CMK (cell line): Measurements from ENCODE around the gene LCN1.
A peak's percentile ranks its signal among the peaks of the same experiment; 100 is the strongest.
"Not testable (repeated sequence)": the region's sequence is repeated elsewhere in the genome, so short reads cannot be mapped to it uniquely, and the experiment has no call there.

Experiments
- DNase-seq: peaks from one replicate; pipeline ENCODE4 v3.0.0-alpha.2; 2010; ENCODE audit warnings: low read depth

Gene LCN1

GRCh38 chr9:135522931-135523330 is 1.7 kb downstream of the LCN1 start:
- no peak for DNase-seq

- no peak for DNase-seq
Observed at GRCh38 chr9:135523521-135524129, 2.4 kb downstream of the LCN1 start.

- no peak for DNase-seq
Observed at GRCh38 chr9:135524130-135524861, 3.1 kb downstream of the LCN1 start.

DNA sequence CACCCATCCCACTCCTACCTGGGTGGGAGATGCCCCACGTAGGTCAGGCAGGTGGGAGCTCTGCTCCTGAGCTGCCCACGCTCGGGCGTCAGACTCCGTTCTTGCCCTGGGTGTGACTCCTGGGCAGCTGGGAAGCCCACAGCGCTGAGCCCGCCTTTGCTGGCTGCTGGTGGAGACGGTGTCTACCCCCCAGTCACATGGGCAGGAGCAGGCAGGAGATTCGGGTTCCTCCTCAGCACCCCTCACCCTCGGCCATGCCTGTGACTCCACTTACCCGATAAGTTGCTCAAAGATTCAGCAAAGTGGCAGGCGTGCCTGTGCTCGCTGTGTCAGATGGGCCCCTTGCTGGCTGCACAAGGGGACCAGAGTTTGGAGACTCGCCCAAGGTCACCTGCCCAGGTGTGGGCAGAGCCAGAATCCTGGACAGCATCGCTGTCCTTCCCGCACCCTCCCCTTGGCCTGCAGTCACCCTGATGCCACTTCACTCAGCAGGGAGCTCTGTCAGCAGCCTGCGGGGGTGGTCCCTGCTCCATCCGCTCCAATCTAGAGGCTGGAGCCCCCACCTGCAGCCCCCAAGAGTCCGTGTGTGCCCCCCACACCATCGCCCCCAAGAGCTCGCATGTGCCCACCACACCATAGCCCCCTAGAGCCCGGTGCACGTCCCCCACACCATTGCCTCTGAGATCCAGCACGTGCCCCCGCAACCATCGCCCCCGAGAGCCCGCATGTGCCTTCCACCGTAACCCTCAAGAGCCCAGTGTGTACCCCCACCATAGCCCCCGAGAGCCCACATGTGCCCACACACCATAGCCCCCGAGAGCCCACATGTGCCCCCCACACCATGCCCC is 4.2 kb downstream of the LCN1 start:
- no peak for DNase-seq

DNA sequence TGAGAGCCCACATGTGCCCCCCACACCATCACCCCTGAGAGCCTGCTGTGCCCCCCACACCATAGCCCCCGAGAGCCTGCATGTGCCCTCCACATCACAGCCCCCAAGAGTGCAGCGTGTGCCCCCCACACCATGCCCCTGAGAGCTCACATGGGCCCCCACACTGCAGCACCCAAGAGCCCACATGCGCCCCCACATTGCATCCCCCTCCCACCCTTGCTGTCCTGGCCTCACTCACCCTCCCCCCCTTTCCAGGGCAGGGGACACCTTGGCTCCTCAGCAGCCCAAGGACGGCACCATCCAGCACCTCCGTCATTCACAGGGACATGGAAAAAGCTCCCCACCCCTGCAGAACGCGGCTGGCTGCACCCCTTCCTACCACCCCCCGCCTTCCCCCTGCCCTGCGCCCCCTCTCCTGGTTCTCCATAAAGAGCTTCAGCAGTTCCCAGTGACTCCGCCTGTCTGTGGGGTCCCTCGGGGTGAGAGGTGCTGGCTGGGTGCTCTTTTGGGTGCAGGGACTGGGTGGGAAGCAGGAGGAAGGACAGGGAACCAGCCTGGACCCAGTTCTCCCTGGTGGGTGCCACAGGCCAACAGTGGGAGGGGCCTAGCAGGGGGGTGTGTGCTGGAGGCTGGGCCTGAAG is 5.0 kb downstream of the LCN1 start:
- DNase-seq, result no peak

- no peak for DNase-seq
Observed at GRCh38 chr9:135526730-135527571, 5.7 kb downstream of the LCN1 start.

DNA sequence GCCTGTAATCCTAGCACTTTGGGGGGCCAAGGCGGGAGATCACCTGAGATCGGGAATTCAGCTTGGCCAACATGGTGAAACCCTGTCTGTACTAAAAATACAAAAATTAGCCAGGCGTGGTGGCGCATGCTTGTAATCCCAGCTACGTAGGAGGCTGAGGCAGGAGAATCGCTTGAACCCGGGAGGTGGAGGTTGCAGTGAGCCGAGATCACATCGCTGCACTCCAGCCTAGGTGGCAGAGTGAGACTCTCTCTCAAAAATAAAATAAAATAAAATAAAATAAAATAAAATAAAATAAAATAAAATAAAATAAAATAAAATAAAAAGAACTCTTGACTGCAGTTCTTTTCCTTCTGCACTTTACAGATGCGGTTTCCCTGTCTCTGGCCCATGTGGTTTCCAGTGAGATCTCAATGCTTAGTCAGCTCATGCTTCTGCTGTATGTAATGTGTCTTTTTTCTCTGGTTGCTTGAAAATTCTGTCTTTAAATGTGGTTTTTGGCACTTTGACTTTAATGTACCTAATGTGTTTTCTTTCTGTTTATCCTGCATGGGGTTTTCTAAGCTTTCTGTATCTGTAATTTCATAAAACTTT is 7.7 kb downstream of the LCN1 start:
- DNase-seq, result not testable (repeated sequence)

DNA sequence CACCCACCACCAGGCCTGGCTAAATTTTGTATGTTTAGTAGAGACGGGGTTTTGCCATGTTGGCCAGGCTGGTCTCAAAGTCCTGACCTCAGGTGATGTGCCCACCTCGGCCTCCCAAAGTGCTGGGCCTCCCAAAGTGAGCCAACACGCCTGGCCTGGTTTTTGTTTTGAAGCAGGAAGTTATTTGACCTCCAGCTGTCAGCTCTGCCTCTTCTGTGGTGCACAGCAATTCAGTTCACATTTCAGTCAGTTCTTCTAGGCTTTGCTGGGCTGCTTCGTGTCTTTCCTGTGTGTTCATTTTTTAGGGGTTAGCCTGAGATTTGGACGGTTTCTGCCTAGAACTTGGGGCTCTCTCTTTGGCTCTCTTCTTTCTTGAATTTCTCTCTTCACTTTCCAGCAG is 8.9 kb downstream of the LCN1 start:
- DNase-seq, result no peak

DNA sequence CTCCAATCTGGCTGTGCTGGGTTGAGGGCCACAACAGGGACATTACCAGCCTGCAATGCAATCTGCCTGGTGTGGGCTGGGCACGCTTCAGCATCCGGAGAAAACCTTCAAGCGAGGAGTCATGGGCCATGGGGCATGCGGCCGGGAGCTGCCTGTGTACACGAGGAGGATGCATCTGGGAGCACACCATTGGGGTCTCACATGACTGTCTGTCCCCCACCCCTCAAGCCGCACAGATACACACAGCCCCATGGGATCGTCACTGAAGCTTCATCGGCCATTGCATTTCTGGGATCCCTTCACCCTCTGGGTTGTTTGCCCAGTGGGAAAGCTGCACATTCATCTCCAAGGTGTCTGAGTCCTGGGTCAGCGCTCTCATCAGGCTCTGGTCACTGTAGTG is 9.9 kb downstream of the LCN1 start:
- no peak for DNase-seq

DNA sequence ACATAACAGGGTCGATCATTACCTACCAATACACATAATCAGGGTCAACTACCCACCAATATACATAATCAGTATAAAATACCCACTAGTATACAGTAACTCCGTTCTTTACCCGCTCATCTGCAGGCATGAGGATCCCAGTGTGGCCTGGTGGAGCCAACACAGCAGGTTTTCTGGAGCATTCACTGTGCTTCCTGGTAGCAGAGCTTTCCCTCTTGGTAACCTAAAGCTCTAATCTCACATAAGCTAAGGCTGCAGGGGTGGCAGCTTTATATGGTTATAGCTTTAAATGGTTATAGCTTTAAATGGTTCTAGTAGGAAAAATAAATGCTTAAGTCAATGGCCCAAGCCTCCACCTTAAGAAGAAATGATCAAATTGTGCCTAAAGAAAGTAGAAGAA is 11.9 kb downstream of the LCN1 start:
- peak; percentile 2 for DNase-seq

- no peak for DNase-seq
Observed at GRCh38 chr9:135533674-135534073, 12.4 kb downstream of the LCN1 start.

- not testable (repeated sequence) for DNase-seq
Observed at GRCh38 chr9:135534192-135534711, 13.0 kb downstream of the LCN1 start.

GRCh38 chr9:135534826-135535225 is 13.6 kb downstream of the LCN1 start:
- not testable (repeated sequence) for DNase-seq

DNA sequence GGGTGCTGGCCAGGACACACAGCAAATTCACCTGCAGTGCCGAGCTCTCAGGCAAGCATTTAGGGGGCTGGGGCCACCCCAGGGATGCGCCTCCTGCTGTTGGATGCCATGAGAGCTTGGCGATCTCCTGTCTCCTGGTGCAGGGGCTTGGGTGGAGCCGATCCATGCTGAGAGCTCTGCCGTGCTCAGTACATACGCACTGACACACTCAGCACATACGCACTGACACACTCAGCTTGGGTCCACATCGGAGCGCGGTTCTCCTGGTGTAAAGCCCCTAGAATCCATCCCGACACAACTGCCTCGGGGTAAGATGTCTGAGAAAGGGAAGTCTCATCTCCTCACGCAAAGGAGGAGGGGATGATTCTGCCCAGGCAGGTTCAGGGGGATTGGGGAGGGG is 14.4 kb downstream of the LCN1 start:
- DNase-seq, result not testable (repeated sequence)

GRCh38 chr9:135536216-135536615 is 15.0 kb downstream of the LCN1 start:
- no peak for DNase-seq

GRCh38 chr9:135543262-135543894 is 22.1 kb downstream of the LCN1 start:
- not testable (repeated sequence) for DNase-seq

DNA sequence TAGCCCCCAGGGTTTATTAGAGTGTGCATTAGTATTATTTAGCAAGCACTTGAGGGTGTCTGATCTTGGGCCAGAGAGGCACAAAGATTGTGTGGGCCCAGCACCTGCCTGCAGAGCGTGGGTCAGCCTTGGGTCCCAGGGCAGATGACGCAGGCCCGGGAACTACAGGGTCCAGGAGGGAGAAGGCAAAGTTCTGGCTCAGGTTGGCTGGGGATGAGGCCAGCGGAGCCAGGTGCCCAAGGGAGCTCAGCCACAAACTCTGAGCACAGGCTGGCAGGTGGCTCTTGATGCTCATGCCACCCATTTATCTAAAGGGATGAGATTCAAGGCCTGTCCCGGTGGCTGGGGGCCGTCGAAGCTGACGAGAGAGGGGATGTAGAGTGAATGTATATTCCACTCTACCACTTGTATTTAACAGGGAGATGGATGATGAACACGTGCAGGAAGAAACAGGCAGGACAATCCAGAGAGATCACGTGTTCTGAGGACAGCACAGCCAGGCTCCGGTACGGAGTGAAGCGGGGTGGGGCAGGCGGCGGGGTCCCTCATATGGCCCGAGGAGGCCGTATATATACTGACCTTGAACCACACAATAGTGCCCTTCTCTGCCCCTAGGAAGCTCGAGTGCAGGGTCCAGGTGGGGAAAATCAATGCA is 23.9 kb downstream of the LCN1 start:
- DNase-seq, result no peak

DNA sequence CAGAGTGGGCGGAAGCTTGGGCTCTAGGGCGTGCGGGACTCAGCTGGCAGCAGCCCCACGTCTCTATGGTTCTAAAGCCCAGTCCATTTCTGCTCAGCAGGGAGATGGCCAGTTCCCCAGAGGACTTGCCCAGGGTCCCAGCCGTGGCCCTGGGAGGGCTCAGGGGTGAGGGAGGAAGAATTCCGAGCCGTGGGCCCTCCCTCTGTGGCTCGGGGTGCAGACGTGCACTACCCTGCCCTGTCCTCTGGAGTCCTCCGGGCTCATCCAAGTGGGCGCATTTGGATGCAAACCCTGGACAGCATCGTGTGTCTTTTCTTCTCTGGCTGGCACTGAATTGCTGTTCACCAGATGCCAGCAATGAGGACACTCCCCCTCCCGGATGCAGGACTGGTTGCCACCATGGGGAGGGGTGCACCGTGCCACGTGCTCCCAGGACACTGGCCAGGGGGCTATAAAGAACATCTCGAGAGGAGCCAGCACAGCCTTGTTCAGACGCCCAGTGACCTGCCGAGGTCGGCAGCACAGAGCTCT is 24.5 kb downstream of the LCN1 start, which contains the start of gene OBP2A:
Gene OBP2A (plus strand): TSS at position 481 of the 531 bp plus-strand sequence. CDS start 55 bp downstream, outside the sequence.
- not testable (repeated sequence) for DNase-seq
